Stimulated activated CD4-positive, alpha-beta T cell treated with anti-CD3 and anti-CD28 coated beads, Interleukin-1b, Interleukin-23, amount 100 ng/mL, for 48 hours (primary cell): Measurements from ENCODE around the gene ITK.
A peak's percentile ranks its signal among the peaks of the same experiment; 100 is the strongest.

Experiments
- DNase-seq: peaks from one replicate; pipeline ENCODE4 v3.0.0-alpha.2; 2020

The ITK gene

DNA sequence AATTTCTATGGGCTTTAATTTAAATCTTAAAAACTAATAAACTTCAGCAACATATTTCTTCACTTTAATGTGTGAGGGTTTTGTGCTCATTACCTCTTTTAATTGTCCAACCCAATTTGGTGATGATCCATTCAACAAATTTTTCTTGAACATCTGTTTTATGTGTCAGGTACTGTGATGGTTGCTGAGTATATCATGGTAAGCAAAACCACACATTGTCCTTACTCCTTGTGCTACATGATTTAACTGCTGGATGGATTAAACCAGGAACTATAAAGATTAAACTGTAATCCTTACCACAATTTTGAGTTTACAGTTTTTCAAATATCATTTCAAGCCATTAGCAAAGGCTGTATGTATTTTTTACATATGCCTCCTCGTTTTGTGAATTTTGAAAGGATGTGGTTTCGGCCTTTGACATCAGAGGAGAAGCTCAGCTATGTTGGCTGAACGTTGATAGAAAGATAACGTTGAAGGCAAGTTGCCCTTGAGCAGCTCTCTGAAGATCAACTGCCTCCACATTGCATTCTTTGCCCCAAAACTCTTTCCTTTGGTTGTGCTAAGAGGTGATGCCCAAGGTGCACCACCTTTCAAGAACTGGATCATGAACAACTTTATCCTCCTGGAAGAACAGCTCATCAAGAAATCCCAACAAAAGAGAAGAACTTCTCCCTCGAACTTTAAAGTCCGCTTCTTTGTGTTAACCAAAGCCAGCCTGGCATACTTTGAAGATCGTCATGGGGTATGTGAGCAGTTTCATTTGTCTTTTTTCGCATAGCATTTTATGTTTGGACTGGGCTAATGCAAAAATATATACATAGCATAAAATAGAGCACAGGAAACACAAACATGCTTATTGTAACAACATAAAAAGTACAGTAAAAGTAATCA lies at the start of gene ITK:
Gene ITK (plus strand): TSS at position 467 of the 891 bp plus-strand sequence. CDS start 138 bp downstream, at position 605.
- no peak for DNase-seq

DNA sequence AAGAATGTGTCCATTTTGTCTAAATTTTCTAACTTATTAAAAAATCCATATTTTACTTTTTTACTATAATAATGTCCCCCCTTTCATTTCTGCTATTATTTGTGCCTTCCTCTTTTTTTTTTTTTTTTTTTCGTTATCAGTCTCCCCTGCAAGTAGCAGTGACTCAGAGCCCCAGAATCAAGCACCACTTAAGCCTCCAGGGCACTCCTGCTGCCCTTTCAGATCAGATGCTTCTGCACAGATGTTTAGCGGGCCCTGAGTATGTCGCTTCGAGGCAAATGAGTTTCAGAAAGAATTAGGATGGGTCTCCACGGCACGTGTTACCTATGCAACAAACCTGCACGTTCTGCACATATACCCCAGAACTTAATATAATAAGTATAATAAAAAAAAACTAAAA lies 49.7 kb upstream of the ITK start:
- no peak for DNase-seq

DNA sequence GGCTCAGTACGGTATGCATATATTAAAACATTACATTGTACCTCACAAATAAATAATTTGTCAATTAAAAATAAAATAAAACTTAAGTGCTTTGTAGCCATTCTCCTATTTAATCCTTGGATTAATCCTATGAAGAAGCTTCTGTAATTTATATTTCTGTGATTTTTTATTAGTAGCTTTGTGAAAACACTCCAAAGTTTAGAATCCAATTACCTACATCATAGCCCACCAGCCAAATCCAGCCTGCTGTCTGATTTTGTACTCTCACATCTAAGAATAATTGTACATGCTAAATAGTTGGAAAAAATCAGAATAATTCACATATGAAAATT lies 48.4 kb upstream of the ITK start:
- no peak for DNase-seq

DNA sequence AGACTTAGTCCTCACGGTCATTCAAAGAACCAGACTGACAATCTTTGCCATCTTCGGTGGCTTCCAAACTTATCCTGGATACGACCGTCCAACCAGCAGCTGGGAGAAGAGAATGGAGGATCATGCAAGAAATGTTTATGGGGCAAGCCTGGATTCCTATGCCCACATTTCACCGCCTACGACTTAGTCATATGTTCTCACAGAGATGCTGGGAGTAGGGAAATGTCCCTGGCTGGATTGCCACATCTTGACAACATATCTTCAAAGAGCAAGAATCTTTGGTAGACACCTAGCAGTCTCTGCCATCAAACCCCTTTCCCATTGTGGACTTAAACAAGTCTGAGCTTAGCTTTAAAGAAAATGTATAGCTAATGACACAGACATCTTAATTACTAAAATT lies 42.9 kb upstream of the ITK start:
- DNase-seq = no peak

DNA sequence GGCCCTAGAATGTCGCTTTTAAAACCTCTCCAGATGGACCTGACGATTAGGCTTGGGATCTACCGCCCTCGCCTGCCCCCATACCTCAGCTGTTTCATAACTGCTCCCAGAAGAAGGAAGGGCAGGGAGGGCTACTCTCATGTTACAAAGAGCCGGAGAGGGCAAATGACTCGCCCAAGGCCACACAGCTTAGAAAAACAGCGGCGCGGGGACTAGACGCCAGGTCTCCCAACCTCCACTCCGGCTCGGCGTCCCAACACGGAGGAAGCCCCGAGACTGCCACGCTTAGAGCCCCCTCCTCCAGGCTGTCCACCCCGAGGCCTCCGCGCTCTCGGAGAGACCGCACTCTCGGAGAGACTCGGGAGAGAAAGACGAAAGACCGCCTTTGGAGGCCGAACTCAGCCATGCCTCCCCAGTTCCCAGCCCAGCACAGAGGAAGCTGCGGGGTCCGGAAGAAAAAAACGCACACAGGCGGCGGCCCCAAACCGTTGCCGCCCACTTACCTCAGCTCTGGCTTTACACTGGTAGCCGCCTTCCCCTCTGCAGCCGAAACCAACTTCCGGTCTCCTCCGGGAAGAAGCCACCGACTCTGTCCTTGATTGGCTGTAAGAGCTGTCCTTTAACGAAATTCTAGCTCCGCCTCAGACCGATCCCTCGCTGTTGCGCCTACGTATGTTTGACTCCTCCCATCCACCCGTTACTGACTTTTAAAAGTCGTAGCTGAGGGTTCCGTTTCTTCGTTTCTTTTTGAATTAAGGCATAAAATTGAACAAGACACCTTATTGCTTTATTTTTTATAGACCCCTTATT lies 38.1 kb upstream of the ITK start, which contains the start of gene MED7:
Gene MED7 (minus strand): TSS at position 549 of the 810 bp plus-strand sequence. CDS start 3,434 bp downstream, outside the sequence.
- DNase-seq = peak; percentile 96

DNA sequence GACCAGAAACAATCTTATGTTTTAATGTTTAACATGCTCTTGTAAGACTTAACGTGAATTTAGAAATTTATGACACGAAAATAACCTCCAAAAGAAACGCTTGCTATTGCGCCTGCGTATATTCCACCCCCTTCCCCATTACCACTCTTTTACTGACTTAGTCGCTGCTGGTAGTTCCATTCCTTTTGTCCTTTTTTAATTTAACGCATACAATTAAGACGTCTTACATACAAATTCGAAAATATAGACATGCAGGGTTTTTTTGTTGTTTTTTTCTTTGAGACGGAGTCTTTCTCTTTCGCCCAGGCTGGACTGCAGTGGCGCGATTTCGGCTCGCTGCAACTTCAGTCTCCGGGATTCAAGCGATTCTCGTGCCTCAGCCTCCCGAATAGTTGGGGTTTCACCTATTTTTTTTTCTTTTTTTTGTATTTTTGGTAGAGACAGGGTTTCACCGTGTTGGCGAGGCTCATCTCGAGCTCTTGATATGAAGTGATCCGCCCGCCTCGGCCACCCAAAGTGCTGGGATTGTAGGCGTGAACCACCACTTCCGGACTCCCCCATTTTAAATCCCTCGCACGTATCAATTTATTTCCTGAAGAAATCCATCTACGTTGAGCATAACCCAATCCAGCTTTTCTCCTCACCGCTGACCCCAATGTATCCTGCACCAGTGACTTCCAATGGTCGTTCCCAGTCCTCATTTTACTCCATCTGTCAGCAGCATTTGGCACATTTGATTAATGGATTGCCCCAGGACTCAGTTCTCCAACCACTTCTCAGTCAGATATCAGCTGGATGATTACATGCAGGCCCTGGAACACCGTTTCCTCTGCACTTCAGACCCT lies 37.3 kb upstream of the ITK start:
- DNase-seq = peak; percentile 66

DNA sequence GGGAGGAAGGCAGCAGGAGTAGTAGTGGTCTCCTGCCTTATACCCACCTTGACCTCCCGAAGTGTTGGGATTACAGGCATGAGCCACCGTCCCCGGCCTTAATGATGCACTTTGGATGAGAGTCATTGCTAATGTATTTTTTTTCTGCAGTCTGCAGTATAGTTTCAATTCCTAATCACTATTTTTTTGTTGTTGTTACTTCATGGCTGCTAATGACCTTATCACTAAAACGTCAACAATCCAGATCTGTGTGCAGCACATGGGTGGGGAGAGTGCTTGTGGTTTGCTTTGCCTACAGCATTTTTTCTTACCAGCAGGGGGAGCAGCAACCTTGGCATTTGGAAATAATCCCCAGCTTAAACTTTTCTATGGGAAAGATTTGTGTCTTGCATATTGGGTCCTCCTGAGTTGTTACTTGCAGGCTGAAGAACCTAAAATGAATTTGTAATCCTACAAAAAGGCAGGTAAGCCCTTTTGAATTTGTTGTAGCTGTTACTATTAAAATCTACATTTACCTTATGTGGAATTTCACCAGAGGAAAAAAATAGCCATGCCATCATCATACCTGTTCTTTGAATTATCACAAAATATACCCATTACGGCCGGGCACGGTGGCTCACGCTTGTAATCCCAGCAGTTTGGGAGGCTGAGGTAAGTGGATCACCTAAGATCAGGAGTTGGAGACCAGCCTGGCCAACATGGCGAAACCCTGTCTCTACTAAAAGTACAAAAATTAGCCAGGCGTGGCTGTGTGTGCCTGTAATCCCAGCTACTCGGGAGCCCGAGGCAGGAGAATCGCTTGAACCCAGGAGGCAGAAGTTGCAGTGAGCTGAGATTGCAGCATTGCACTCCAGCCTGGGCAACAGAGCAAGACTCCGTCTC lies 31.7 kb upstream of the ITK start:
- peak; percentile 80 for DNase-seq

DNA sequence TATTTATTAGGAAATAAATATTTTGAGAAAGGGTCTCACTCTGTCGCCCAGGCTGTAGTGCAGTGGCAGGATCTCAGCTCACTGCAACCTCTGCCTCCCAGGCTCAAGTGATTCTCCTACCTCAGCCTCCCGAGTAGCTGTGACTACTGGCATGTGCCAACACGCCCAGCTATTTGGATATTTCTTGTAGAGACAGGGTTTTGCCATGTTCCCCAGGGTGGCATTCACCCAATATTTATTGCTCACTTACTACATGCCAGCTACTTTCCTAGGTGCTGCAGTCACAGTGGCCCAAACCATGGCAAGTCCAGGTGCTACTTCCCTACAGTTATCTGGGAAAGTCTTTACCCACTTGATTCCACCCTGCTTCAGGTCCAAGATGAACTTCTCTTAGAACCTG lies 29.6 kb upstream of the ITK start:
- DNase-seq = no peak

DNA sequence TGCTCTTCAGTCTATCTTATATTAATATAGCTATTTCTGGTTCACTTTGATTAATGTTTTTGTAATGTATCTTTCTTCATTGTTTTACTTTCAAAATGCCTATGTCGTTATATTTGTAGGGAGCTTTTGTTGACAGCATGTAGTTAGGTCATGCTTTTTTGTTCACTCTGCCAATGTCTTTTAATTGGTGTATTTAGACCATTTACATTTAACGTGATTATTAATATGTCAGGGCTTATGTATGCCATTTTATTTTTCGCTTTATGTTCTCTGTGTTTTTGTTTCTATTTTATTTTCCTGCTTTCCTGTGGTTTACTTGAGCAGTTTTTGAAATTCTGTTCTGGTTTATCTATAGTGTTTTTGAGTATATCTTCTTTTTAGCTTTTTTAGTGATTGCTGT lies 25.3 kb upstream of the ITK start:
- DNase-seq = no peak

DNA sequence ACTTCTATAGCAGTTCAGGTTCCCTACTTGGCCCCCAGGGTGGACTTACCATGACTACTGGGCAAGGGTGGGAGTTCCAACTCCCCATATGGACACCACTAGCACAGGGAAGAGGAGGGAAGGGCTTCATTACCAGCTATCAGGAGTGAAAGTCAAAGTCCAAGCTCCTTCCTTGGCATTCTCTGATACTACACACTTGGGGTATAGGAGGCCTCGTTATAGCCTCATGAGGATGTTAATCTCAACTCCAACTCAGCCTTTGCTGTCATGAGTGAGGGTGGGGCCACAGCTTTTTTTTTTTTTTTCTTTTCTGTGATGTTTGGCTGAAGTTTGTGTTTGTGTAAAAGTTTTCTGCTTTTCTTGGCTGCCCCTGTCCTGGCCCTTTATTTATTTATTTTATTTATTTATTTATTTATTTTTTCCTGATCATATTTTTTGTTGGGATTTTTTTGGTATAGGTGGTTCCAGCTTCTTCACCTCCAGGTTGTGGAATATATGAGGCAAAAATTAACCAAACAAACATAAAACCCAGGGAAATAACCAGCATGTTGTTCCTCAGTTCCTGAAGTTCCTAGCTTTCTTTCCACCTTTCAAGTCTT lies 23.2 kb upstream of the ITK start:
- no peak for DNase-seq

DNA sequence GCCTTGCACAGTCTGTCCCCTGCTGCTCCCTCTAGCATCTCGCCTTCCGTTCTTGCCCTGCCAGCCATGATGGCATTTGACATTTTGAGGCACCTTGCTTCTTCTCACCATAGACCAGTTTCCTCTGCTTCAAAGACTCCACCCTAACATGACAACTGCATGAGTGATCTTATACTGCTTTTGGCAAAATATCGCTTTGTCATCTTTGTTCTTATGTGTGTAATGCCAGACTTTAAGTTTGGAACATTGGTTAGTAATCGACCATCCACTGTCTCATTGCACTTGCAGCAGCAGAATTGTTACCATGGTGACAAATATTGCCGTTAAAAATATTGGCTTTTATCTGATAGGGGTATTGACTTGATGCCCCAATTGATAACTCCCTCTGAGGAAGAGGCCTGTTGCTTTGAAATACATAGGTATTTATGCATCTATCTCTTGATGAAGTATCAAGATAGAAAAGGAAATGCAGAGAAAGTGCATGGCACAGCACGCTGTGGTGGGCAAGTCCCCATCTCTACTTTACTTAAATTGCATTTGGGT lies 21.4 kb upstream of the ITK start:
- peak; percentile 43 for DNase-seq

DNA sequence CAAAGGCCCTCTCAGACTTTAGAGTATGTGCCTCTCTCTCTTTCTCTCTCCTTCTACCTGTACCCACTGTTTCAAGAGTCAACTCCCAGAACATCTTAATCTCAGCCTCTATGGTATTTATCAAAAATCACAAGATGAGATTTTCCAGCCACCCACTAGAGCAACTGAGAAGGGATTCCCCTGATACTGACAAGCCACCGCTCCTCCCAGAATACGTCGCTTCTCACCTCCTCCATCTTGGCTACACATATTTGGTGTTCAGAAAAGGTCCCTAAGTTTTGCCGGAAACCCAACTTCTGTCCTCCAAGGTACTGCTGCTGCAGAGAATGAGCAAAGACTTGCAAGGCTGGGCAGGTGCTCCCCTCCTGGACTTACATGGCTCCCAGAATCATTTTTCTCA lies 20.6 kb upstream of the ITK start:
- peak; percentile 55 for DNase-seq

DNA sequence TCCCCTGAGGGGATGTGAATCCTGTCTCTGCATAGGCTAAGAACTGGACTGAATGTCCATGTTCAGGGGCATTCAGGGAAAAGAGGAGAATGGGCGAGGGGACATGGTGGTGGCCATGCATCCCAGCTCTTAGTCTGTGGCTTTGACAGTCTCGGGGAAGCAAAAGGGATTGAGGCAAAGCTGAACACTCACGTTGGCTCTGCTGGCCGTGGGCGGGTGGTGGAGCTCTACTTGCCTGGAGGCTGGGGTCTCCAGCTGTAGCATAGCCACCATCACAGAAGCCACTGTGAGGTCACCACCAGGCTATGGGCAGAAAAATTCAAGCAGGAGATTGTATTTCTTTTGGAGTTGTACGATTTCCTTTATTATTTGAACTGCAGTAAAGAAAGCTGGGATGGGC lies 18.6 kb upstream of the ITK start:
- no peak for DNase-seq

DNA sequence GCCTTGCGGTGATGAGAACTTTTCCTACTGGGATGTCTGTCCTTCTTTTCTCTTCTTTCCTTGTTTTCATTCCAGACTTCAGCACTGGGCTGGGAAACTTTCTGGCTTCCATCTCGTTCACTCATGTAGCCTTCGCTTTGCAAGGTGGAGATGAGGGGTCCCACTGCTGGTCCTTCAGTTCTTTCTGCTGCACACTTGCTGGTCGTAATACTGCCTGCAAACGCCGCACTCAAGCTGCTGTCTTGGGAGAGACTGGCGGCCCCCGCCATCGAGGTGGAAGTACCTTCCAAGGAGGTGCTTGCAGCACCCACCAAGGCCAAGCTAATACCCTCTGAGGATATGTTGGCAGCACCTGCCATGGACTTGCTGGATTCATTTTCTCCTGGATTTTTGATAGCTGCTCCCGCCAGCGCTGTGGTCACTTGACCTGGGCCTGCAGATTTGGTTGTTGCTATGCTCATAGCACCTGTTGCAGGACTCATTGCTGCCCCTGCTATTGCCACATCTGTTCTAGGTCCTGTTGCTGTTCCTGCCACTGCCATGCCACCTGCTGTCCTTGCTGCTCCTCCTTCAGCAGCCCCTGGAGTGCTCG lies 17.6 kb upstream of the ITK start:
- DNase-seq = no peak

DNA sequence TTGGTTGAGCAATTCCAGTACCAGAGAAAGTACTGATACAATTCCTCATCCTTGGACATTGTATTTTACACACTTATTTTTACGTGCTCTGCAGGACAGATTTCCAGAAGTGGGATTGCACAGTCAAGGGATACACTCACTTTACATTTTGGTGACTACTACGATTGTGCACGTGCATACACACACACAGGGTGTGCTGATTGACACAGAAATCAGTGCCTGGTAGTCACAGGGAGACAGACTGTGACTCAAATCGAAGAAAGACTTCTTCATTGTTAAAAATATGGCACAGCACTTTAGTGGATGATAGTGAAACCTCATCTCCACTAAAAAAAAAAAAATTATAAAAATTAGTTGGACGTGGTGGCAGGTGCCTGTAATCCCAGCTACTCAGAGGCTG lies 16.1 kb upstream of the ITK start:
- no peak for DNase-seq

DNA sequence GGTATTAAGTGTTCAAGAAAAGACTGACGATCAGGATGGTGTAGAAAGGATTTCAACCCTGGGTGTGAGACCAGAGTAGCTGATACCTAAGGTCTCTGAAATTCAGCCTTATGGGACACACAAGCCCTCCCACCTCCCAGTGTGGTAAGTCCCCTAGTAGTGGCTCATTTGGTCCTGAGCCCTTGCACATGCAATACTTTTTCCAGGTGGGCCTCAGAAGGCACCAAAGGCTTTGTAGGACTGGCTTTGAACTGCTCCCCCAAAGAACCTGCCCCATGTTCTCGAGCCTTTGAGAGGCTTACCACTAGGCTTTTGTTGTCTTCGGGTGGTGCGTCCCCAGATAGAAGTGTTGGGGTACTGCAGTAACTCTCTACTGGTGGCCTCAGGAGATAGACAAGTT lies 15.4 kb upstream of the ITK start:
- DNase-seq = no peak

DNA sequence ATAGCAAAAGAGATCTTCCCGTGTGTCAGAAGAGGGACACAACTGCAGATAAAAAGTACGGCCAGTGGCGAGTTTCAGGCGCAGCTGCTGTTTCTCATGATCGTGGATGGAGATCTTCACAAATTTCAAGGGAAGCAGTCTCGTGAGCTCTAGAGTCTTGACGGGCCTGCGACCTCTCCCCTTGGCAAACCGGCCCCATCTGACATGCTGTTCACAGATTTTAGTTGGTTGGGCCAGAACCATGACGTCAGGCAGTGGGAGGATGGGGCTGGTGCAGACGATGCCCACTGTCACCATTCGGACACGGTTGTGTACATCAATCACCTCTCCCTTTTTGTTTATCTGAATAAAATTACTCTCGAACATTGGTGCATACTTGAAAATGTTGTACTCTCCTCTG lies 15.0 kb upstream of the ITK start:
- DNase-seq = no peak

DNA sequence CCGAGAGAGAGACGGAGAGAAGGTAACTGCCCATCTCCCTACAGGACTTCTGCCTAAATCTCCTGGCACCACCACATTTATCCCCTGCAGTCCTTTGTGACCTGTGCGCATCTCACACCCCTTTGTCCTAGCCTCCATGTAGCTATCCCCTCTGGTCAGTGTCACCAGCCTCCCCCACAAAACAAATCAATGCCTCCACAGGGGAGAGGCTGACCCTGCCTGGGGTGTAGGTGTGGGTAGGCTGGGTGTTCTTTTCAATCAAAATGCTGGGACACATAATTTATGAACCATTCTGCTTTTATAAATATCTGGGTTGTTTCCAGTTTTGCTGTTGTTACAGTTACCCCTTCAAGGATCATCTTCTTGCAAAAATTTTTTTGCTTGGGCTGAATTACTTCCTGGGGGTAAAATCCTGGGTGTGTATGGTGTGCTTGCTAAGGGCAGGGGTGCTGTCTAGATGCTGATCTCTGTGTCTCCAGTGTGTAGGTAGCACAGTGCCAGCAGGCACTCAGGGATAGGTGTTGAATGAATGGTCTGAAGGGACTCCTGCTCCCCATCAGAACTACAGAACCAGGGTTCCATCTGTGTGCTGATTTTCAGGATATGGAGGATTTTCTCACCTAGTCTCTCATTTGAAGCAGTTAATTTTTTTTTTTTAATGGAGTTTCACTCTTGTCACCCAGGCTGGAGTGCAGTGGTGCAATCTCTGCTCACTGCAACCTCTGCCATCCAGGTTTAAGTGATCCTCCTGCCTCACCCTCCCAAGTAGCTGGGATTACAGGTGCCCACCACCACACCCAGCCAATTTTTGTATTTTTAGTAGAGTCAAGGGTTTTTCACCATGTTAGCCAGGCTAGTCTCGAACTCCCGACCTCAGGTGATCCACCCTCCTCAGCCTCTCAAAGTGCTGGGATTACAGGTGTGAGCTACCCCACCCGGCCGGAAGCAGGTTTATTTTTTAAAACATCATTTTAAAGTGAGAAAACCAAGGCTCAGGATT lies 14.1 kb upstream of the ITK start, which contains the start of gene GARIN3:
Gene GARIN3 (minus strand): TSS at position 51 of the 1,000 bp plus-strand sequence. CDS start 96 bp downstream, outside the sequence.
- DNase-seq = no peak

DNA sequence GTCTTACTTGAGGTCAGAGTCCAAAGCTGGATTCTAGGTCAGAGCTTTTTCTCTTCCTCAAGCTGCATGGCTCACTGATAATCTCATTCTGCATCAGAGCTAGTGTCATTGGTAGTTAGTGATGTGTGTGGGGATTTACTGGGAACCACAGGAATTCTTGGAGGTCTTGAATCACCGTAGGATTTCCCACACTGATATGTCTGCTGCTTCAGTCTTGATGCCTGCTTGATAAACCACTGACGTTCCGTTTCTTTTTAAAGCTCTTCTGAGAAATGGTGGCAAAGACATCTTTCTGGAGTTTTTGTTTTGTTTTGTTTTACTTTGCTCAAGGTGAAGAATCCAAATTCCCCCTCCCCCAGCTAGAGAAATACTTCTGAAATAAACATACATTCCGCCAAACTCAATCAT lies 13.4 kb upstream of the ITK start:
- DNase-seq = no peak
